ENCODE measurements around the gene ANO7.
"Not testable (repeated sequence)": the region's sequence is repeated elsewhere in the genome, so short reads cannot be mapped to it uniquely, and the experiment has no call there.

DNA sequence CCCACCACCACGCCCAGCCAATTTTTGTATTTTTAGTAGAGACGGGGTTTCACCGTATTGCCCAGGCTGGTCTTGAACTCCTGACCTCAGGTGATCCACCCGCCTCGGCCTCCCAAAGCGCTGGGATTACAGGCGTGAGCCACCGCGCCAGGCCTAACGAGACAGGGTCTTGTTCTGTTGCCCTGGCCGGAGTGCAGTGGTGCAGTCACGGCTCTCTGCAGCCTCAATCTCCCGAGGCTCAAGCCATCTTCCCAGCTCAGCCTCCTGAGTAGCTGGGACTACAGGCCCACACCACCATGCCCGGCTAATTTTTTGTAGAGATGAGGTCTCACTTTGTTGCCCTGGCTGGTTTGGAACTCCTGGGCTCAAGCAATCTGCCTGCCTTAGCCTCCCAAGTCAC is 8.8 kb downstream of the ANO7 start:
- not testable (repeated sequence) for TF ChIP-seq EZH2phosphoT487 (IDR thresholded peaks at IDR 0.05; ENCODE audit: borderline replicate concordance)
- TF ChIP-seq, protein P1, sequence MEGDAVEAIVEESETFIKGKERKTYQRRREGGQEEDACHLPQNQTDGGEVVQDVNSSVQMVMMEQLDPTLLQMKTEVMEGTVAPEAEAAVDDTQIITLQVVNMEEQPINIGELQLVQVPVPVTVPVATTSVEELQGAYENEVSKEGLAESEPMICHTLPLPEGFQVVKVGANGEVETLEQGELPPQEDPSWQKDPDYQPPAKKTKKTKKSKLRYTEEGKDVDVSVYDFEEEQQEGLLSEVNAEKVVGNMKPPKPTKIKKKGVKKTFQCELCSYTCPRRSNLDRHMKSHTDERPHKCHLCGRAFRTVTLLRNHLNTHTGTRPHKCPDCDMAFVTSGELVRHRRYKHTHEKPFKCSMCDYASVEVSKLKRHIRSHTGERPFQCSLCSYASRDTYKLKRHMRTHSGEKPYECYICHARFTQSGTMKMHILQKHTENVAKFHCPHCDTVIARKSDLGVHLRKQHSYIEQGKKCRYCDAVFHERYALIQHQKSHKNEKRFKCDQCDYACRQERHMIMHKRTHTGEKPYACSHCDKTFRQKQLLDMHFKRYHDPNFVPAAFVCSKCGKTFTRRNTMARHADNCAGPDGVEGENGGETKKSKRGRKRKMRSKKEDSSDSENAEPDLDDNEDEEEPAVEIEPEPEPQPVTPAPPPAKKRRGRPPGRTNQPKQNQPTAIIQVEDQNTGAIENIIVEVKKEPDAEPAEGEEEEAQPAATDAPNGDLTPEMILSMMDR (IDR thresholded peaks at IDR 0.05 in 2 of 3, conservative IDR thresholded peaks at IDR 0.05 in 1 of 3; ENCODE audit: borderline replicate concordance in 1 of 3, insufficient read depth in 1 of 3, low read depth in 2 of 3, low read length in 2 of 3): not testable (repeated sequence)
